ENCODE measurements around the gene RNU4-1.

DNA sequence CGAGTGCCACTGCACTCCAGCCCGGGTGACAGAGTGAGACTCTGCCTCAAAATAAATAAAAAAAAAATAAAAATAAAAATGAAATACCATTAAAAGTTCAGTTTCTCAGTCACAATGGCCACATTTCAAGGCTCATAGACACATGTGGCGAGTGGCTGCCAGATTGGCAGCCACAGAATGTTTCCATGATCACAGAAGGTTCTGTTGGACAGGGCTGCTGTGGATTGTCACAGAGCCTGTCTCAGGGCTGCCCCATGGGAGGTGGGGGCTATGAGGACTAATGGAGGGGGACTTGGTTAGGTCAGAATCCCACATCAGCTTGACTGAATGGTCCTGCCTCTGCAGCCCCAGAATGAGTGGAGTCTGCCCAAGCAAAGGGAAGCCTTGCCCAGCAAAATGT, 38.4 kb upstream of the RNU4-1 start:
- TF ChIP-seq EZH2phosphoT487 (conservative IDR thresholded peaks at IDR 0.05; ENCODE audit: low read length): no peak
- TF ChIP-seq, protein P1, sequence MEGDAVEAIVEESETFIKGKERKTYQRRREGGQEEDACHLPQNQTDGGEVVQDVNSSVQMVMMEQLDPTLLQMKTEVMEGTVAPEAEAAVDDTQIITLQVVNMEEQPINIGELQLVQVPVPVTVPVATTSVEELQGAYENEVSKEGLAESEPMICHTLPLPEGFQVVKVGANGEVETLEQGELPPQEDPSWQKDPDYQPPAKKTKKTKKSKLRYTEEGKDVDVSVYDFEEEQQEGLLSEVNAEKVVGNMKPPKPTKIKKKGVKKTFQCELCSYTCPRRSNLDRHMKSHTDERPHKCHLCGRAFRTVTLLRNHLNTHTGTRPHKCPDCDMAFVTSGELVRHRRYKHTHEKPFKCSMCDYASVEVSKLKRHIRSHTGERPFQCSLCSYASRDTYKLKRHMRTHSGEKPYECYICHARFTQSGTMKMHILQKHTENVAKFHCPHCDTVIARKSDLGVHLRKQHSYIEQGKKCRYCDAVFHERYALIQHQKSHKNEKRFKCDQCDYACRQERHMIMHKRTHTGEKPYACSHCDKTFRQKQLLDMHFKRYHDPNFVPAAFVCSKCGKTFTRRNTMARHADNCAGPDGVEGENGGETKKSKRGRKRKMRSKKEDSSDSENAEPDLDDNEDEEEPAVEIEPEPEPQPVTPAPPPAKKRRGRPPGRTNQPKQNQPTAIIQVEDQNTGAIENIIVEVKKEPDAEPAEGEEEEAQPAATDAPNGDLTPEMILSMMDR (IDR thresholded peaks at IDR 0.05; ENCODE audit: insufficient read depth, low read length, poor library complexity, severe bottlenecking): no peak
